Midbrain (tissue), 1 donor: Measurements from ENCODE around the gene MRC2.

Source experiments
- DNase-seq: peaks from one replicate; lab custom pipeline; 2025; lab: John Stamatoyannopoulos, UW

MRC2 gene

GRCh38 chr17:62631936-62632924 lies 4.8 kb downstream of the MRC2 start:
- DNase-seq, result no peak

DNA sequence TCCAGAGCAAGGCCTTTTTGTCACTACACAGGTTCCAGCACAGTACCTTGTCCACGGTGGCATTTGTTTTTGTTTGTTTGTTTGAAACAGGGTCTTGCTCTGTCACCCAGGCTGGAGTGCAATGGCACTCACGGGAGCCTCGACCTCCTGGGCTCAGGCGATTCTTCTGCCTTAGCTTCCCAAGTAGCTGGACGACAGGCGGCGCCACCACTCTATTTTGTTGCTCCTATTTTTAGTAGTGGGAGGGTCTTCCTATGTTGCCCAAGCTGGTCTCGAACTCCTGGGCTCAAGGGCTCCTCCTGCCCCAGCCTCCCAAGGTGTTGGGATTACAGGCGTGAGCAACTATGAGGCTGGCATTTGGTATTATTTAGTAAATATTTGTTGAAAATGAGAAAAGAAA lies 10.3 kb downstream of the MRC2 start:
- DNase-seq, result no peak

DNA sequence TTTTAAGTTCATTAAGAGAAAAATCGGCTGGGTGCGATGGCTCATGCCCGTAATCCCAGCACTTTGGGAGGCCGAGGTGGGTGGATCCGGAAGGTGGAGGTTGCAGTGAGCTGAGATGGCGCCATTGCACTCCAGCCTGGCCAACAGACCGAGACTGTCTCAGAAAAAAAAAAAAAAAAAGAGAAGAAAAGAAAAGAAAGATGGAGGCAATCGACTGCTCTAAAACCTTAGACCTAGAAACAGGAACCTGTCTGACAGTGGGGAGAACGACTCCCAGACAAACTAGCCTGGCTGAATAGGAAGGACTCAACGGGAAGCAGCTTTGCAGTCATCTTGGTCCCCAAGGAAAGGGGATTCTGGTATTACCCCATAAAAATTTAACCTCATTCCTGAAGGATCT lies 13.7 kb downstream of the MRC2 start:
- no peak for DNase-seq

- DNase-seq, result no peak
These were observed 14.5 kb downstream of the MRC2 start for GRCh38 chr17:62641951-62642350.

GRCh38 chr17:62643496-62643895 lies 16.0 kb downstream of the MRC2 start:
- no peak for DNase-seq

- no peak for DNase-seq
These were observed 17.2 kb downstream of the MRC2 start for GRCh38 chr17:62644487-62645173.

- no peak for DNase-seq
These were observed 20.9 kb downstream of the MRC2 start for GRCh38 chr17:62648251-62648955.

DNA sequence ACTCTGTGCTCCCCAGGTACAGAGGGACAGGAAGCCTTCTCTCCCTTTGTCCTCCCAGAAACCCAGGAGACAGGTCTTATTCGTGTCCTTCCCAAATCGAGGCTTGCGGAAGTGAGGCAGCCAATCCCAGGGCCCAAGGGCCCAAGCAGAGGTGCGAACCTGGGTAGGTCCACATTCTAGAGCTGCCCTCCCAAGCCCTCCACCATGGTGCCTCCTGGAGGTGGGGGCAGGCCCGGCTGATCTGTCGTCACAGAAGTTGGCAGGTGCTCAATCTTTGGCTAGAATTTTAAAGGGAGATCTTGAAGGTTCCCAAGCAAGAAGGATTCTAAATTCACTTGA lies 21.5 kb downstream of the MRC2 start:
- no peak for DNase-seq

DNA sequence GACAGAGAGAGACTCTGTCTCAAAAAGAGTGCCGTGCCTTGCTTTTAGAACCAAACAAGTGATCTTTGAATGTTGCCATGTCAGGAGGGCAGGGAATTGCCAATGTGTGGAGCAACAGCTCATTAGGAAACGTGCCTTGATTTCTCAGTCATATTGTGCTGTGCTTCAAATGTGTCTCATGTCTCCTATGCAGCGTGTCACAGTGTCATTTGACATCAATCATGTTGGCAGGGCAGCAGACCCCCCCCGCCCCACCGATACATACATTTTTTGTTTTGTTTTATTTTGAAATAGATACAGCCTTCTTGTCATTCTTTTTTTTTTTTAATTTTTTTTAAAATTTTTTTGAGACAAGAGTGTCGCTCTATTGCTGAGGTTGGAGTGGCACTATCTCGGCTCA lies 22.1 kb downstream of the MRC2 start:
- no peak for DNase-seq

DNA sequence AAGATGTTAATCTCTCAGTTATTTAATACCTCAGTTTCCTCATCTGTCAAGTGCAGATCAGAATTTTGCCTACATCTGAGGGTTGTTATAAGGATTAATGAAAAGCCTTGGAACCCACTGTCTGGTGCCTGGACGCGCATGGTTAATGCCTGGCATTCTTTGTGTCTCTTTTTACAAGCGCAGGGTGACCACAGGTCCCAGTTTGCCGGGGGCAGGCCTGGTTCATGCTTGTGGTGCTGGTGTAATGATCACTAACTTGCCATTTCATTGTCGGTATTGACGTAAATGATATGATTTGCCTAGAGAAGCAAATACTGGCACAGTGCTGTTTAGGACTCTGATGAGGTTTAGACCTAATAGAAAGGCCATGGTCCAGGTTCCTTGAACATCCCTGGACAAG lies 23.1 kb downstream of the MRC2 start:
- DNase-seq, result no peak

- peak; percentile 26 for DNase-seq
These were observed 25.0 kb downstream of the MRC2 start for GRCh38 chr17:62652251-62653001.

- DNase-seq, result no peak
These were observed 25.7 kb downstream of the MRC2 start for GRCh38 chr17:62653002-62653825.

DNA sequence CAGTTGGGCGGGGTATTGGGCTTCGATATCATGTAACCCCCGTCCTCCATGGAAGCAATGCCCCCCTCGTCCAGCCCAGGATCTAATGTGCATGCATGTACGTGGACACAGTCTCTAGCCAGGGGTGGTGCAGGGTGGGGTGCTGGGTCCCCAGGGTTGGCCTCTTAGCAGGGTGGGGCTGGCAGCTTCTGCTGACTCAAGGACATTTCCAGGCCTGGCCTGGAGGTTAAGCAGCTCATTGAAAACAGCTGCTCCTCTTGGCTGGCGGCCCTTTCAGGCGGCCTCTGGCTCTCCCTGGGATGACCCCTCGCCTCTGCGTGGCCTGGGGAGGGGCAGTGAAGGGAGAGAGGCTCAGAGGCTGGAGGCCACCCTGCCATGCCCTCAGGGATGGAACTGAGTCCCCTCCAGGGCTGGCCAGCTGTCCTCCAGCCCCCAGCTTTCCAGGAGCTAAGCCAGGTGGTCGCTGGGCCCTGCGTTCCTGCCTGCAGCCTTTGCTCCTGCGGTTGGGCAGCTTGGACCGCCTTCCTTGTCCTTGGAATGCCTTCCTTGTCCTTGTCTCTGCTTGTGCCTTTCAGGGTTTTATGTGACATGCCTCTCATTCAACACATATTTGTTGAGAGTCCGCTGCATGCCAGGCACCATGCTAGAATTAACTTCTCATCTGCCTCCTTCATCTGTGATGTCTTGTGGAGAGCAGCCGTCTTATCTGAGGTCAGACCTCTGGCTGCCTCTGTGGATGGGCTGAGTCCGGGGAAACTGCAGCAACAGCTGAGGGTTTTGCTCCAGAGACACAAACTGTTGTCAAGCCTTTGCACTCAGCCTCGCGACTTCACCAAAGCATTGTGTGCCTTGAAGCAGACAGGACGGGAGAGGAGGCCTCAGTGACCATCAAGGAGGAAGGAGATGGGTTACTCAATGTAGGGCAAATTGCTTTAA lies 26.6 kb downstream of the MRC2 start:
- no peak for DNase-seq

DNA sequence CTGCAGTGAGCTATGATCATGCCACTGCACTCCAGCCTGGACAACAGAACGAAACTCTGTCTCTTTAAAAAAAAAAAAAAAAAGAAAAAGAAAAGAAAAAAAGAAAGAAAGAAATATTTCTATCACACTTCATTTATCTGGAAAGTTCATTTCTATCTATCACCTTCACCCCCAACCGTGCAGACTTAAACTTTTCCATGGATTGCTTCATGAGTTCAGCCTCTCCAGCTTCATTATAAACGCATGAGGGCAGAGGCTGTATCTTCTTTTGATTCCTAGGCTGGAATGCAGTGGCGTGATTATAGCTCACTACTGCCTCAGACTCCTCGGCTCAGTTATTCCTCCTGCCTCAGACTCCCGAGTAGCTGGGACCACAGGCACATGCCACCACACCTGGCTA lies 28.2 kb downstream of the MRC2 start:
- no peak for DNase-seq

DNA sequence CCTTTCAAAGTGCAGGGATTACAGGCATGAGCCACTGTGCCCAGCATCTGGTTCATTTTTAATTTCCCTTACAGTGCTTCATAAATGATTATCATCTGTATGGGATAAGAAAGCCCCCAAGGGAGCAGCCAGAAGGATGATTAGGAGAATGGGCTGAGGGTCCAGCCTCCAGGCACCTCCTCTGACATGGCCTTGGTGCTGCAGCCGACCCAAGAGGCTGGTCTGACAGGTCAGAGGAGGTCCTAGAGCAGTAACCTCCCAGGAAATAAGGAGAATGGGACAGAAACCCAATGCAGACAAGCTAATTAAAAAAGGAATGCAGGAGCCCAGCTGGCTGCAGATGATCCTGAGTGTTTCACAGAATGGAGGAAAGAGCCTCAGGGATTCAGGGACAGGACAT lies 29.0 kb downstream of the MRC2 start:
- DNase-seq, result no peak

DNA sequence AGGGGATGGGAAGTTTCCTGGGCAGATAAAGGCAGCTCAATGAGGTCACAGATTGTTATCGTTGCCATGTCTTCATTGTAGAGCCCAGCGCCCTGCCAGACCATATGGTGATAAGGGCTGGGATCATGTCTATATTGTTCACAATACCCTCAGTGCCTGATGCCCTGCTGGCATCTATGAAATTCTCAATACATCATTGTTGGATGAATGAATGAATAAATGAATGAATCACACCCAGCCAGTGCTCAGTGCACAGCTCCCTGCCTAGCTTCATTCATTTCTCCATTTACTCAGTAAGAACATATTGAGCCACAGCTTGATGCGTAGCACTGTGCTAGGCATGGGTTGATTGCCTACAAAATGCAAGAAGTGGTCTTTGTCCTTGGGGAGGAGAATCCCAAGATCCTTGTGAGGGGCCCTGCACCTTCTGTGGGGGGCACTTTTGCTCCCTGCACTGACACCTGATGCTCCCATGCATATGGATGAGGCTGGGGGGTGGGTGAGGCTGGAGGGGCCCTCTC lies 29.7 kb downstream of the MRC2 start:
- DNase-seq, result no peak

GRCh38 chr17:62657690-62658089 lies 30.2 kb downstream of the MRC2 start:
- no peak for DNase-seq

DNA sequence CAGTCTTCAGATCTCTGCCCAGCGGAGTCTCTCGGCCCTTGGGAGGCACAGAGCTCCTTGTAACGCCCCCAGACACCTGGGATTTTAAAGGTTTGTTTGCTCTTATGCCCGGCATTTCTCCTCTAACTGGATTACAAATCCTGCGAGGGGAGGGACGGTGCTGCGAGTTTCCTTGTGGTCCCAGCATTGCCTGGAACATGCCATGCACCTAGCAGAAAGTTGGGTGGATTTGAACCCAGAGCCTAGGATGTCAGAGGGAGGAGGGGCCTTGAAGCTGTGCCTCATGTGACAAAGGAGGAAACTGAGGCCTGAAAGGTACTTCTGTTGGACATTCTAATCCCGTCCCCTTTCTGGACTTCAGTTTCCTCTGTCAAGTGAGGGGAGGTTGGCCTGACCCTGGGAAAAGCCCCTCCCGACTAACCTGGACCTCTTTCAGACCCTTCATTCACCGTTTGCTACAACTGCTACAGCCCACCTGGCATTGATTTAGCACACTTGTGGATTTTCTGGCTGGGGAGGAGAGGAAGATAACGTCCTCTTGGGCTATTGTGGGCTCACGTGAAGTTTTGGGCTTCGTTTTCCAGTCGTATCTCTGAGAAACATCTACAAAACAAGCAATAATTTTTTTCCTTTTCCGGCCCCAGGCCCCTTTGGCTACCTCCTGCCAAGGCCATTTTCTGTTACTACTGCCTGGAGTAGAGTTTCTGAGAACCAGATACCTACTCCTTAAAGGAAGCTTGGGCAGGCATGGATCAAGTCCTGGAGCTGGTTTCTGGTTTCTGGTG lies 30.9 kb downstream of the MRC2 start:
- DNase-seq, result no peak

DNA sequence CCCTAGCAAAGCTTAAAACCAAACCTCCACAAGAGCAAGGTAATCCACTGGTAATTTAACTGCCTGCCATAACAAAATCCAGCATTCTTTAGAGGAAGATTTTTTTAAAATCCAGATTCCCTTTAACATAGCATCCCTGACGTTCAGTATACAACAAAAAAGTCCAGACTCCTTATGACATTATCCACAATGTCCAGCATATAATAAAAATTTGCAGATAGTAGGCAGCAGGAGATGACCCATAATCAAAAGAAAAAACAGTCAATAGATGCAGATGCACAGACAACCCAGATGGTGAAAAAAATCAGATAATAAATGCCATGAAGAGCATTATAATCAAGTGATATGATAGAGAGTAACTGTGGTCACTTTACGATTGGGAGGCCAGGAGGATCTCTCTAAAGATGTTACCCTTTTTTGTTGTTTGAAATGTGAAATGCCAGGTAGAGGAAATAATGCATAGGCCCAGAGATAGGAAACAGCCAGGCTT lies 33.2 kb downstream of the MRC2 start:
- DNase-seq, result no peak
